NCI-H82 treated with DMSO at 0.1 percent for 48 hours (cell line): ENCODE results near the gene ACTN1.

Experiments used
- DNase-seq: peaks from one replicate; lab custom pipeline; 2025; ENCODE audit not compliant: unreplicated experiment; lab: John Stamatoyannopoulos, UW

The ACTN1 gene

DNA sequence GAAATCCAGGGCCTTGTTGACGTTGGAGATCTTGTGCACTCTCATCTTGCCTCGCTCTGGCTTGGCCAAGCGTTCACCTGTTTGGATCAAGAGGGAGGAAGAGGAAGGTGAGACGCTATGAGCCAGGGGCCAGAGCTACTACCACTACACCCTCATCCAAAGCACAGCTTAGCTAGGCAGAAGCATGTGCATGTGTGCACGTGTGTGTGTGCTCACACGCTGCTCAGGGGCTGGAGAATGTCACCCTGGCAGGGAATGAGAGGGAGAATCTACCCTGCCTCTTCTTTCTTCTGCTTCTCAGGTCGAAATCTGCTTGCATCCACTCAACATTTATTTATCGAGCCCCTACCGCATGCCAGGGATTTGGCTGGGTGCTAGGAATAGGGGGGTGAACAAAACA lies 58.1 kb downstream of the ACTN1 start:
- no peak for DNase-seq

GRCh38 chr14:68919129-68919927 lies 59.8 kb downstream of the ACTN1 start:
- DNase-seq, result no peak

DNA sequence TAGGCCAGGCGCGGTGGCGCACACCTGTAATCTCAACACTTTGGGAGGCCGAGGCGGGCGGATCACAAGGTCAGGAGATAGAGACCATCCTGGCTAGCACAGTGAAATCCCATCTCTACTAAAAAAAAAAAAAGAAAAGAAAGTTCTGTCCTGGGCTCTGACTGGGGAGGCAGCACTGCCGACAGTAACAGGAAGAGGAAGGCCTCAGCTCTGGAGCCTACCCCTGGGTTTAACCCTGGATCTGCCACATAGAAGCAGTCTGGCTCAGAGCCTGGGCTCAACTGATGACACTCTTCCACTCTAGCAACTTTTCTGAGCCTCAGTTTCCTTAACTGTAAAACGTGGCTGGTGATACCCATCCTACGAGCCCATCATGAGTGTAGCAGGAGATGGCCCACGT lies 60.5 kb downstream of the ACTN1 start:
- no peak for DNase-seq

GRCh38 chr14:68916358-68916941 lies 62.7 kb downstream of the ACTN1 start:
- no peak for DNase-seq

- DNase-seq, result no peak
These were observed 65.6 kb downstream of the ACTN1 start for GRCh38 chr14:68913516-68913915.

GRCh38 chr14:68911594-68912227 lies 67.4 kb downstream of the ACTN1 start:
- peak; percentile 30 for DNase-seq

- DNase-seq, result no peak
These were observed 68.6 kb downstream of the ACTN1 start for GRCh38 chr14:68910540-68910939.

DNA sequence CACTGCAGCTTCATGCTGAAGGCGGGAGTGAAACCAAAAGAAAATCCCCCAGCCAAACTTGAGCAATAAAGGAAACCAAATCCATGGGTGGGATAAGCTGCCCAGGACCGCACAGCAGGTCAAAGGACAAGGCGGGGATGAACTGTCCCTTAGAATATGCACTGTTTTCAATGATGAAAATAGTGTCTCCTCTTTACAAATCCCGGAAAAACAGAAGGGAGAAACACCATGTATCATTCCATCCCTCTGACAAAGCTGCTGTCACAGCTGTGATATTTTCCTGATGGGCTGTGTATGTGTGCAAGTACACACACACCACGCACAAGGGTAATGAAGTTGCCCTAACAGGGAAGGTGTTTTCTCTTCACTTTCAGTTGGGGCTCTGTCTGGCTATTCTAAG lies 70.3 kb downstream of the ACTN1 start:
- DNase-seq, result no peak

GRCh38 chr14:68908201-68908600 lies 70.9 kb downstream of the ACTN1 start:
- DNase-seq, result no peak

DNA sequence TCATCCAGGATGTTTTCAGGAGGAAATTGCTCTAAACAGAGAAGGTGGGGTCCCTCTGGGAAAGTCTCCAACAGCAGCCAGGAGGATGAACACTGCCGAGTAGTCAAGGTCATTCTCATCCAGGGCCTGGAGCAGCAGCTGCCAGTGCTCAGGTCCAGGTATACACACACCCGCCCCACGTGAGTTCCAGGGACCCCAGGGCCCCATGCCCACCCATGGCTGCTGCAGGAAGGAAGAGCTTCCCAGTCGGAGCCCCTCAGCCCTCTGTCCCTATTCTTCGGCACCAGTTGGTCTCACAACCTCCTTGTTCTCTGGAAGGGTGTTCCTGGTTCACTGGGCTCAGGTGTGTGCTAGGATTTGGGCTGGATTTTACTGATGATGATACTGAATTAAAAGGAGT lies 72.7 kb downstream of the ACTN1 start:
- DNase-seq, result no peak

DNA sequence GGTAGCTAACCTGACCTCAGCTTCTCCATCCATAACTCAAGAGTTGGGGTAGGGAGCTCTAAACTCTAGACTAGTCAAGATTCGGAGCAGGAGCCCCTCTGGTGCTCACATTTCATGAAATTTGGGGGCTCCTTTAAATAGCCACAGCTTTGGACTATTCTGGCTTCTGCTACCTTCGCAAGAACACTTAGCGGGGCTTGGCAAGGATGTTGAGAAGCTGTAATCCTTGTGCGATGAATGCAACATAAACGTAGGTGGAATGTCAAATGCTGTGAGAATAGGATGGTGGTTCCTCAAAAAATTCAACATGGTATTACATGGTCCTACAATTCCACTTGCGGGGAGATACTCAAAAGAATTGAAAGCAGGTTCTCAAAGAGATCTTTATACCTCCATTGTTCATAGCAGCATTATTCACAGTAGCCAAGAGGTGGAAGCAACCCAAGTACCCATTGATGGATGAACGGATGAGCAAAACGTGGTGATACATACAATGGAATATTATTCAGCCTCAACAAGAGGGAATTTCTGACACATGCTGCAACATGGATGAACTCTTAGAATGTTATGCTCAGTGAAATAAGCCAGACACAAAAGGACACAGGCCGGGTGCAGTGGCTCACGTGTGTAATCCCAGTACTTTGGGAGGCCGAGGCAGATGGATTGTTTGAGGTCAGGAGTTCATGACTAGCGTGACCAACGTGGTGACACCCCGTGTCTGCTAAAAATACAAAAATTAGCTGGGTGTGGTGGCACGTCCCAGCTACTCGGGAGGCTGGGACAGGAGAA lies 73.8 kb downstream of the ACTN1 start:
- DNase-seq, result no peak

DNA sequence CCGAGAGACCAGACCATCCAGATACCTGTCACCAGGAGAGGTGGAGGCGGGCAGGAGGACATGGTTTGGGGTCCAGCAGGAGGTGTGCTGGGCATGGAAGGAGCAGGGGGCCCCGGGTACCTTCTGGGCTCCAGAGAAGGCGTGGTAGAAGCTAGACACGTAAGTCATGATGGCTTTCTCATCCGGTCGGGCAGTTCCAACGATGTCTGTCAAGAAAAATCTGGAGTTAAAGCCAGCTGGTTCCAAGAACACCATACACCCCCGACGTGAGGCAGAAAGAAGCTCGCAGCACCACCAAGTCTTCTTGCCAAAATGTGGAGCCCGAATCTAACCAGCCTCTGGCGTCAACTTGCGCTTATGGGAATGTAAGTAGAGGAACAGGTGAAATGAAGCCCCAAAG lies 76.7 kb downstream of the ACTN1 start:
- DNase-seq, result no peak

DNA sequence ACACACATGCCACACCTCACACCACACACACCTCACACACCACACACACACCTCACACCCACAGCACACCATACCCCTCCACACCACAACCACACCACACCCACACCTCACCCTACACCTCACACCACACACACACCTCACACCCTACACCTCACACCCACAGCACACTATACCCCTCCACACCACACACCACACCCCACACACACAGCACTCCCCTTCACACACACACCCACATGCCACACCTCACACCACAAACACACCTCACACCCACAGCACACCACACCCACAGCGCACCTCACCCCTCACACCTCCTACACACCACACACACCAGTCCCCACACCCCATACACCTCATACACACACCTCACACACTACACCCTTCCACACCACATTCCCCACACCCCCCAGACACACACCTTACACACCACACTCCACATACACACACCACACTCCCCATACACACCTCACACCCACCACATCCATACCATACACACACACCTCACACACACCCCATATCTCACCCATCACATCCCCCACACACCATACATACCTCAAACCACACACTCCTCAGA lies 80.0 kb downstream of the ACTN1 start:
- no peak for DNase-seq

- no peak for DNase-seq
These were observed 80.7 kb downstream of the ACTN1 start for GRCh38 chr14:68898248-68899032.

DNA sequence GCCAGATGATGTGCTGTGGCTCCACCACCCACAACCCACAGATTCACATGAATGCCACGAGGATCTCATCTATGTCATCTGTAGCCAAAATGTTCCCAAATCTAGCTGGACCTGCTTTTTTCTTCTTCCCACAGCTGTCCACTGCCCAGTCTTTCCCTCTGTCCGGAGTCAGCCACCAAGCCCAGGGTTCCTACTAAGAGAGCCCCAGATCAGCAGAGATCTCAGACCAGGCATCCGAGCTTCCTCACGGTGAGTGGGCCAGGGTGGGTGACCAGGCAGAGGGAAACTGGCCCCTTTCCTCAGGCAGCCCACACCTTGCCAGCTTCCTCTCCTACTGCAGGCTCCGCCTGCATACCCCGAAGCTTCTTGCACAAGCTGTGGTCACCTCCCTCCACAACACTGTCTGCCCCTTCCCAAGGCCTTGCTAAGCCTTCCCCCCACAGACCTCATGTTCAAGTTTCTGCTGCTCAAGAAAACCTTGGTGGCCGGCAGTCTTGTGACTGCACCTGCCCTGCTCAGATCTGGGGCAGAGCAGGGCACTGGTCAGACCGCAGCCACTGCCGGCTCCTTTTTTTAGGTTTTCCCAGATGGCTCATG lies 81.4 kb downstream of the ACTN1 start:
- DNase-seq, result no peak

GRCh38 chr14:68896132-68896531 lies 83.0 kb downstream of the ACTN1 start:
- no peak for DNase-seq

DNA sequence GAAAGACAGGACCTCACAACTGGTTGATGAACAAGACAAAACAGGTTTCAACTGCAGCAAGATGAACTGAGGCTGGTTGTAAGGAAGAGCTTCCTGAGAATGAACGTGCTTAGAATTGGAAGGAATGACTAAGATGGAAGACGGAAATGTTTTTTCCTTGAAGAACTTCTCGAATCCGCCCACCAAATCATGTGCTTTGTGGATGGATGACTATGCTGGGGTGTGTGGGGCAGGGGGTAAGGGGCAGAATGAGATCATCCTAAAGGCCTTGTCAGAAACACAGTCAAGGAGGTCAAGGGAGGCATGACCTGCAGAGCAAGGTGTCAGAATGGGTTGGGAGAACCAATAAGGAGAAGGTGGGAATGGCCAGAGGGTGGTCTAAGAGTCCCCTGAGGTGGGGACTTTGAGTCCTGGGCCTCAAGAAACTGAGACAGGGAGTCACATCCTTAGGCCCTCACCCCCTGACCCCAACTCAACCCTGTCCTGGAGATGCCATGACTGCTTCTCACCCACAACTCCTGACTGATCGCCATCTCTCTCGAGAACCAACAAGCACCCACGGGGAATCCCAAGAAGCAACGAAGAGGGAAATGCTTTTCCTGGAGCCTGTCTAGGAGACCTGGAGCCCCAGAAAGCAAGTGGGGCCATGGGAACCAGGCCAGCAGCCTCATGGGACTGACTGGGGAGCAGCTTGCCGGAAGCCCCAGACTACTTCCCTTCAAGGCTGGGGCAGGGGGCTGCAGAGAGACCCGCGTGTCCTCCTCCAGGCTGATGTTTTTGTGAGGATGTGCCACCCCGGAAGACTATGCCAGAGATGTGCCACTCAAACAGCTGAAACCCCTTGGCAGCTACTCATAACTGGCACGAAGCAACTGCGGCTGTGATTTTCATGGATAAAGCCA lies 84.0 kb downstream of the ACTN1 start:
- no peak for DNase-seq

- no peak for DNase-seq
These were observed 85.0 kb downstream of the ACTN1 start for GRCh38 chr14:68894123-68894522.

- DNase-seq, result no peak
These were observed 85.5 kb downstream of the ACTN1 start for GRCh38 chr14:68893566-68893965.
